ENCODE measurements around the gene DNM1L.

Gene DNM1L

GRCh38 chr12:32679091-32679919 is at the start of gene DNM1L:
Gene DNM1L, plus strand, starts transcription at chr12:32679301. Its CDS starts 63 bp downstream, at chr12:32679364.
- DNase-seq (ENCODE audit: low spot score) = peak; percentile 97

GRCh38 chr12:32641287-32641901 is 37.7 kb upstream of the DNM1L start:
- DNase-seq (ENCODE audit: low spot score) = no peak

GRCh38 chr12:32644431-32644830 is 34.7 kb upstream of the DNM1L start:
- no peak for DNase-seq (ENCODE audit: low spot score)

GRCh38 chr12:32647275-32647674 is 31.8 kb upstream of the DNM1L start:
- DNase-seq (ENCODE audit: low spot score) = no peak

- DNase-seq (ENCODE audit: low spot score) = no peak
Observed at GRCh38 chr12:32650508-32650907, 28.6 kb upstream of the DNM1L start.

GRCh38 chr12:32651151-32651955 is 27.7 kb upstream of the DNM1L start:
- no peak for DNase-seq (ENCODE audit: low spot score)

GRCh38 chr12:32651956-32652210 is 27.2 kb upstream of the DNM1L start:
- DNase-seq (ENCODE audit: low spot score) = no peak

GRCh38 chr12:32659908-32660440 is 19.1 kb upstream of the DNM1L start:
- DNase-seq (ENCODE audit: low spot score) = no peak

GRCh38 chr12:32661706-32662105 is 17.4 kb upstream of the DNM1L start:
- no peak for DNase-seq (ENCODE audit: low spot score)

GRCh38 chr12:32662665-32663064 is 16.4 kb upstream of the DNM1L start:
- no peak for DNase-seq (ENCODE audit: low spot score)

GRCh38 chr12:32666018-32666417 is 13.1 kb upstream of the DNM1L start:
- DNase-seq (ENCODE audit: low spot score) = no peak

- DNase-seq (ENCODE audit: low spot score) = no peak
Observed at GRCh38 chr12:32669584-32669983, 9.5 kb upstream of the DNM1L start.

- peak; percentile 56 for DNase-seq (ENCODE audit: low spot score)
Observed at GRCh38 chr12:32671930-32672780, 6.9 kb upstream of the DNM1L start.

- no peak for DNase-seq (ENCODE audit: low spot score)
Observed at GRCh38 chr12:32679920-32680237, 778 bp downstream of the DNM1L start.

GRCh38 chr12:32680787-32681186 is 1.7 kb downstream of the DNM1L start:
- DNase-seq (ENCODE audit: low spot score) = no peak

GRCh38 chr12:32681272-32681671 is 2.2 kb downstream of the DNM1L start:
- DNase-seq (ENCODE audit: low spot score) = no peak

GRCh38 chr12:32686340-32686739 is 7.2 kb downstream of the DNM1L start:
- no peak for DNase-seq (ENCODE audit: low spot score)

GRCh38 chr12:32688786-32689185 is 9.7 kb downstream of the DNM1L start:
- no peak for DNase-seq (ENCODE audit: low spot score)

GRCh38 chr12:32690927-32691326 is 11.8 kb downstream of the DNM1L start:
- no peak for DNase-seq (ENCODE audit: low spot score)

- DNase-seq (ENCODE audit: low spot score) = no peak
Observed at GRCh38 chr12:32692358-32692757, 13.3 kb downstream of the DNM1L start.

- DNase-seq (ENCODE audit: low spot score) = no peak
Observed at GRCh38 chr12:32693036-32693435, 13.9 kb downstream of the DNM1L start.

- no peak for DNase-seq (ENCODE audit: low spot score)
Observed at GRCh38 chr12:32695787-32696186, 16.7 kb downstream of the DNM1L start.
